T47D (cell line): ENCODE results near the gene MOCOS.
A peak's percentile ranks its signal among the peaks of the same experiment; 100 is the strongest.

ENCODE experiments used
- DNase-seq, 2 experiments: peaks; one replicate each; pipeline versions ENCODE4 v3.0.0 to v3.0.0-alpha.2; 2011 to 2012; ENCODE audit warnings: low read depth in 1 of 2, low spot score in 1 of 2
- JUND ChIP-seq: IDR thresholded peaks from 2 replicates; pipeline ENCODE4 v1.6.1; 2012; ENCODE audit warnings: low read depth
- in situ Hi-C: cut with HindIII; loops from 2 replicates; pipeline ENCODE4 v1.10.0; 2016; ENCODE audit warnings: low sequenced_read_pairs, low pct_unique_long_range_greater_than_20kb

Gene MOCOS

GRCh38 chr18:36297417-36298125 is 110.3 kb downstream of the MOCOS start, which contains the start of gene FHOD3:
TSS of gene FHOD3 (plus strand) at chr18:36297713. CDS start at chr18:36297836, 123 bp downstream.
- no peak for TF ChIP-seq JUND
- peak; percentile 41 to 53 for DNase-seq
- in situ Hi-C loops = no loop called here

DNA sequence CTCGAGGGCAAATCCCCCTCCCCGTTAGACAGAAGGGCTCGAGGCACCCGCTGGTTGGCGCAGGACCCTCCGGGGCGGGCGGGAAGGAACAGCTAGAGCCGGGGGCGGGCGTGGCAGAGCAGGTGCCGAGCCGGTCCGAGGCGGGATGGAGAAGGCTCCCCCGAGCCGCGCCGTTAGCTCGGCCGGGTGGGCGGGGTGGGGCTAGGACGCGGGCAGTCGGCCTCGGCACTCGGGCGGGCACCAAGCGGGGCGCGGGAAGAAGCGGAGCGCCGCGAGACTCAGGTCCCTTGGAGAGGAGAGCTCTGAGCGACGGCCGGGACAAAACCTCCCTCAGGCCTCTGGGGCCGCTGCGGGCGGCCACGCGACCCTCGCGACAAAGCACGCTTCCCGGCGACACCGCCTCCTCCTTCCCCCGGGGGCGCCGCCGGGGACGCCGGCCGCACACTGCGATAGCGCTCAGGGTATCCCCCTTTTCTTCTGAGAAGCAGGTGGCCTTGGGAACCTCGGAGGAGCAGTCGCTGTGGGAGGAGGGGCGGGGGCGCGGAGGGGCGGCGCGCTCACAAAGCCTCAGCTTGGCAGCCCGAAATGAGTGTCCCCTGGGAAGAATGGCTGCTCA is 110.9 kb downstream of the MOCOS start:
- in situ Hi-C loops = no loop called here
- TF ChIP-seq JUND = no peak
- DNase-seq = no peak

GRCh38 chr18:36299015-36299414 is 111.7 kb downstream of the MOCOS start:
- DNase-seq = no peak
- TF ChIP-seq JUND = no peak
- in situ Hi-C loops = no loop called here

- no peak for TF ChIP-seq JUND
- DNase-seq = no peak
- in situ Hi-C loops = no loop called here
Observed at GRCh38 chr18:36300211-36300610, 112.9 kb downstream of the MOCOS start.

DNA sequence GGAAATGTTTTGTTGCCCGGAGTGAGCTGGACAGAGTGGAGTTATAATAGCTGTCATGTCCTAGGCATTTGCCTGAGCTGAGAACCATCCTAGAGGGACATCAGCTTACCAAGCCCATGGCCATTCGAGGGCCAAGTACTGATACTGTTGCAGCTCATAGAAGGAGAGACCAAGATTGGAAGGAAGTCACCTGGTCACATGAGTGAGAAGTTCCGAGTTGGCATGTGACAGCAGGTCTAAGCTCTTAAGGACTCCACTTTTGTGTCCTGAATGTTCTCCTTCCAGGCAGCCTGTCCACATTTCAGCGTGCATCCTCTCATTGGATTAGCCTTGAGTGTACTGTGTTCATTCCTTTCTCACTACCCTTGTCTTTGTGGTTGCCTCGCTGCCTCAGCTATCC is 114.6 kb downstream of the MOCOS start:
- DNase-seq = no peak
- in situ Hi-C loops = no loop called here
- no peak for TF ChIP-seq JUND

DNA sequence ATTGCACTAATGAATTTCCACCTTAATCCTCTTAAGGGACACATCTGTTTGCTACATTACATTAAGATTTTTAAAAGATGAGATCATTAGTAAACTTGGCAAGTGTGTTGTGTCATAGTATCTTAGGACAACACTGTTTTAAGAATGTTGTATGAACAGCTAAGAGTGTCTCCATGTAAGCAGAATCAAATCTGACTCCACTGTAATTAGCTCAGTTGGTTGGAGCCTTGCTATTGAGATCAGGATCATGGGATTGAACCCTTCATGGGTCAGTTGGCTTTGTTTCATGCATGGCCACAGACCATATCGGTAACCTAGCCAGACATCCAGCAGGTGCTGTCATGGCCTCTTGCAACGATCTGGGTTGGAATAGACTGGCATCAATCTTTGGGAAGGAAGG is 115.4 kb downstream of the MOCOS start:
- DNase-seq = no peak
- in situ Hi-C loops = no loop called here
- no peak for TF ChIP-seq JUND

GRCh38 chr18:36303211-36303844 is 116.0 kb downstream of the MOCOS start:
- in situ Hi-C loops = no loop called here
- TF ChIP-seq JUND = no peak
- no peak for DNase-seq

GRCh38 chr18:36304723-36305122 is 117.4 kb downstream of the MOCOS start:
- in situ Hi-C loops = no loop called here
- TF ChIP-seq JUND = no peak
- no peak for DNase-seq

GRCh38 chr18:36305375-36305774 is 118.1 kb downstream of the MOCOS start:
- no peak for DNase-seq
- no peak for TF ChIP-seq JUND
- in situ Hi-C loops = no loop called here

GRCh38 chr18:36307513-36307912 is 120.2 kb downstream of the MOCOS start:
- in situ Hi-C loops = no loop called here
- no peak for DNase-seq
- no peak for TF ChIP-seq JUND

DNA sequence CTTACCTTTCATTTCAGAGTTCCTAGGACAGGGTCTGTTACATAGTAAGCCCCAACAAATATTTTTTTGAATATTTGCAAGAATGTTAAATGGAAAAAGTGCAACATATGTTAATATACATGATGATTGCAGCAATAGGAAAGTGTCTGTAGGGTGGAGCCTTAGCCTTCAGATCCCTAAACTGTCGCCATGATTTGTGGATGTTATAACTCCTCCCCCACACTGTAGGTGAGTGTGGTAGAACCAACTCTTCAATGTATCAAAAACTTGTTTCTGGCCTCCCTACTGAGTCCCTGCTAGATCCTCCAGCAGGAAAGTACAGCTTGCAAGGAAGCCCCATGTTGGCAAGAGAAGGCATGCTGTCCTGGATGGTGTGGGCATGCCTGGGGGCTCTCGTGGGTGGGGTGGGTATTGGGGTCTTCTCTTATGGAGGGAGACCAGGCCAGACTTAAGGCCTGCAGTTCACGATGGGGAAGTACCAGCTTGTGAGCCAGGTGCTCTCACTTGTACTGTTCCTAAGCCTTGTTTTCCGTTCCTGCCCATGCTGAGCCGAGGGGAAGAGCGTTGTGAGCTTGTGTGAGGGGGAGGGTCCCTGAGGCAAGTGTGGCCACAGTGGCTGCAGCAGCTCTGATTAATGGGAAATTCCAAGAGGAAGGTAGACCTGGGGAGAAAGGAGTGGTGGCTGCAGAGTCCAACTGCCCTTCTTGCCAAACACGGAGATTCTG is 121.6 kb downstream of the MOCOS start:
- no peak for DNase-seq
- in situ Hi-C loops = no loop called here
- no peak for TF ChIP-seq JUND

DNA sequence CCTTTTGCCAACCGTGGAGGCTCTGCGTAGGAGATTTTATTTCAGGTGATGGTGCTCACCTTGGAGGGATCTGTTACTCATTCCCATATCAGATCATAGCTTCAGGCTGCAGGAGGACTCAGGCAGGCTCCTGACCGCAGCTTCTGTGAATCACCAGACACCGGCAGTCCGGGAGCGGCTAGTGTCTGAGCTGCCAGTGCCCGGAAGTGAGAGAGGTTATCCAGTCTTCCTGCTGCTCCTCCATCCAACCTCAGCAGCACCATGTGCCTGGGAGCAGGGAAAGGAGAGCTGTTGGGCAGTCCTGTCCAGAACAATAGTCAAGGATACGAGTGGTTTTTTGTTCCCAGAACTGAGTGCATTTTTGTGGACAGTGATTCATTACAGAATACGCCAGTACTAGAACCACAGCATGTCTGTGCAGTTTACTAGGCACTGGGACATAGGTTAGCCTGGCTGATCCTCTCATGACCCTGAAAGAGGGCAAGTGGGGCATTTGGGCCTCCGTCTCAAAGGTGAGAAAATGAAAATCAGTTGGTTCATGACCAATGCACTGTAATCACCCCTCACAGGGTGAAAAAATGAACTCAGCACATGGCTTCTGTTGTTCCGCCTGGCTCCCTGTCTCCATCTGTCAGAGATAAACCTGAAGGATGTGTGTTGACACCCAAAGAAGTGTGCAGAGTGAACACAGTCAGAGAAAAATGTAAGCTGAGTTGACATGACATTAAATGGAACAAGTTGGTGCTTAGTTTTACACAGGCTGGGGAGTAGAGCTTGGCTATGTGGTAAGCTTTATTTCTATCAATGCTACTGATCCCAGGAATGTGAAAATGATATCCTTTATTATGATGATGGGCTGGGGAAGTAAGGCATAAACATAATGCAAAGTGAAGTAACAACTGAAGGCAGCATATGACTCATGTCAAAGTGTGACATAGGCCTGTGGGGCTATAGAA is 122.4 kb downstream of the MOCOS start:
- DNase-seq = no peak
- in situ Hi-C loops = no loop called here
- no peak for TF ChIP-seq JUND
